HG02678 (cell line): ENCODE measurements around the gene GRIN2B.

Experiments
- ATAC-seq: cut with Tn5 transposase; IDR thresholded peaks from one replicate; pipeline ENCODE4 v1.9.1; 2021; ENCODE audit warnings: mild to moderate bottlenecking, moderate library complexity; ENCODE audit not compliant: unreplicated experiment

Gene GRIN2B

DNA sequence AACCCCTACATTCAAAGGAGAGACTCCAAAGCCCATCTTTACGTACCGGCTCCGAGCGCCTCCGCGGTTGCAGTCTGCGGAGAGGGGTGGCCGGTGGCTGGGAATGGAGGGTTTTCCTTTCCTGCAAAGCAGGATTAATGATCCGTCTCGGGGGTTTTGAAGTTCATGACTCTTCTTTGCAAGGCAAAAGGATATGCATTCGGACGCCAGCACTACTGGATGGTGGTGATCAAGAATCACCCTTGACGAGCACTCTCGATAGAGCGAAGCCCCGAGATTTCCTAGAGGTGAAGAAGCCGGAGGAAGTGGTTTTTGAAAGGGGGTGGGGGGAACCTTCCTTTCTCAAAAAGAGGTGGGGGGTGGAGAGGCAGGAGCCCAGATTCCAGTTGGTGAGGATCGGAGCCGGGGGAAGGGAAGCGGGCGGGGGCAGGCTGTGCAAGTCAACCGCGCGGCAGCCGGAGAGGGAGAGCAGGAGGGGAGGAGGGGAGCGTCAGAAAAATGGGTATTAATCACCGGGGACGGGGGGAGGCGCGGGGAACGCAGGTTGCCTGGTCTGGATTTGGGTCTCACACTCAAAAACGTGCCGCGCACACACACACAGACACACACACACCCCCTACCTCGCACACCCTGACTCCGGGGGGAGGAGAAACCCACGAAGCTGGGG is at the start of gene GRIN2B:
TSS of gene GRIN2B (minus strand) at position 307 of the 667 bp plus-strand sequence. CDS start 115,394 bp downstream, outside the sequence.
- no peak for ATAC-seq

DNA sequence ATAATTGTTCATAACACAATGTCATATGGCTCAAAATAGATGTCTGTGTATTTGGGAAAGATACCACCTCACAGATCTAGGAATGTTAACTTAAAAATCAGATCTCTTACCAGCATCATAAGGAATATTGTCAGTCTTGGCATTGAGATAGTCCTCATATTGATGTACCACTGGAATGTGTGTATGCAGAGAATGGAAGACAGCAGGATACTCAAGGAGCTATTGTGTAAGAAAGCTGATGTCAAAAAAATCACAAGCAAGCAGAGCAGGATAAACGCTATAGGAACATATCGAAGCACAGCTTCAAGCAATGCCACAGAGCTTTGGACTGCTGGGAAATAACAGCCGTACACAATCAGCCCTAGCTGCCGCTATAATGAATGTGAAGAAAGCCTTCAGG is 45.1 kb upstream of the GRIN2B start:
- no peak for ATAC-seq

DNA sequence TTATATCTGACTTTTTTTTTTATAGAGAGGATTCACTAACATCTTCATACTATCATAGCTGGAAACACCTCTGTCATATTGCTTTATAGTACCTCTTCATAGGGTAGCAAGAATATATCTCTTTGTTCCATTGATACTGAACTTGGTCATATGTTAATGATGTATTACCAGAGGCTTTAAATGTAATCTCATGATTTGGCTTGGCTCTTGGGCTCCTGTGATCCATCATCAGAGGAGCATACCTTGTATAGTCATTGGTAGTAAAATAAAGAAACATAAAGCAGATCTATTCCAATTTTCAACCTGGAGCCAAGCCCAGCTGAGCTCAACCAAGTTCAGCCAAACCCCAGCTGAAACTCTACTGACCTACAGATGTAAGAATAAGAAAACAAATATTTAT is 43.2 kb upstream of the GRIN2B start:
- ATAC-seq = no peak

- ATAC-seq = no peak
Measured at GRCh38 chr12:14018080-14018479, 36.7 kb upstream of the GRIN2B start.

DNA sequence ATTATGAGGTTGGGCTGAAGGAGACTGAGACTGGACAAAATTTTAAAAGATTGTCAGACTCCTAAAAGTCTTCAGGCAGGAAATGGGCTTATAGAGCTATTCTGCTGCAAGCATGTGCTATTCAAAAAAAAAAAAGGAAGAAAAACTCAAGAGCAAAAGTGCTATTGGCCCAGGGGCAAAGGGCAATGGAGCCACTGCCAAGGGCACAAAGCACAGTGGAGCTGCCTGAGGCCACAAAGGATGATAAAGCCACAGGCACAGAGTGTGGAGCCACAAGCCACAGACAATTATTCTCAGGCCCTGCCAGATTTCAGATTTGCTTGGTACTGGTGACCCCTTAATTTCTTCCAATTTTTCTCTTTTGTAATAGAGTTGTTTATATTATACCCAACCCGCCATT is 29.6 kb upstream of the GRIN2B start:
- ATAC-seq = no peak

DNA sequence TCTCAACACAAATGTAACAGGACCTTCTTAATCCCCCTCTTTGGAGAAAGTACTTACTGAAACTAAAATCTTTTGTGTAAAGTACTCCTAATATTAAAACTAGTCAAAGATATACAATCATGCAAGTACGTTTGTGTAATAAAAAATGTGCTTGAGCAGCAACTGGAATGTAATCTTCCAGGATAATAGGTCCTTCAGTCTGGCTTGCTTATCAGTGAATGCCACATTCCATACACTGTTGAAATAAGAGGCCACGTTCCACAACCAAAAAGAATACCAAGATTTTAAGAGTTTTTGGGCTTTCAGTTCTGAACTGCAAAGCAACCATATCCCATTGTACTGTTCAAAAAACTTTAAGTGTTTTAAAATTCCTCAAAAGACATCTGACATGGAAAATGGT is 26.2 kb upstream of the GRIN2B start:
- no peak for ATAC-seq

DNA sequence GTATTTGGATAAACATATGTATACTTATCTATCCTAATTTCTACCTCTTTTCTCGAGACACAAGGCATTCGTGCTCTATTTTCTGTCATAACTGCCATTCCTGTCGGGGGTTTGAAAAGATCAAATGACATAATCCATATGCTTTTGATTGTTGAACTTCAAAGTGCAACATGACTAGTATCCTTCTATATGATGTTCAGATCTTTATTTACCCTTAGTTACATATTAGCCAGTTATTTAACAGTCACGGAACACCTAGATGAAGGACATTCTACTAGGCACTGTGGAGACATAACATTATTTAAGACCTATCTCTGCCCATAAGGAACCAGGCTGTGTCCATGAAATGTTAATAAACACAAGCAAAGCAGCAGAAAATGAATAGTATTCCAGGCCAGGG is 11.2 kb upstream of the GRIN2B start:
- ATAC-seq = no peak

DNA sequence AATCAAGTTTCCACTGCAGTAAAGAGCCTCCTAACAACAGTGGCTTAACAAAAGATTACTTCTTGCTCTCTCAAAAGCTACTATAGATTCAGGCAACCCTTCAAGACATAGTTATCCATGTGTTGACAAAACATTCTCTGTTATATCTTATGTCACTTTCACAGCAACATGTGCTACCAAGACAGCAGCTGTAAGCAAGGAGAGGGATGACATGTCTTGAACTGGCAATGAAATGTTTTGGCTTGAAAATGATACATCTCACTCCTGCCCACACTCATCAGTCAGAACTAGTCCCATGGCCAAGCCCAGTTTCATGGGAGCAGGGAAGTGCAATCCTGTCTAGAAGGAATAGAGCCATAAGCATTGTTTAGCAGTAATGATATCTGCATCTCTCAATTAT is 10.7 kb upstream of the GRIN2B start:
- ATAC-seq = no peak

DNA sequence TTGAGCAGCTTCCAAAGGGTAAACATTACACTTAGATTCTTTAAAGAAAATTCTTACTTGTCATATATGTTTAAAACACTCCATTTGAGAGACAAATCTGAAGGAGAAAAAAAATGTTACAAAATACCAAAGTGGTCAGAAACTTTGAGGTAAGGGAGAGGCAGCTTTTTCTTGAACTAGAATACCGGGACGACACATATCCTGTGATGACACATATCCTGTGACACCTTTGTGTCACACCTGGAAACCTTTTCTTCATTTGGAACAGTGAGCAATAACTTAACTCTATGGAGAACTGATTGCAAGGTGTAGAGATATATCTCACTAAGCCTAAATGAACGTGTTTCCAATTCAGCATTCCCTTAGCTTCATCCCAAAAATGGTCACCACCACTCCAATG is 4.6 kb upstream of the GRIN2B start:
- no peak for ATAC-seq

- no peak for ATAC-seq
Measured at GRCh38 chr12:13981990-13982389, 588 bp upstream of the GRIN2B start.

DNA sequence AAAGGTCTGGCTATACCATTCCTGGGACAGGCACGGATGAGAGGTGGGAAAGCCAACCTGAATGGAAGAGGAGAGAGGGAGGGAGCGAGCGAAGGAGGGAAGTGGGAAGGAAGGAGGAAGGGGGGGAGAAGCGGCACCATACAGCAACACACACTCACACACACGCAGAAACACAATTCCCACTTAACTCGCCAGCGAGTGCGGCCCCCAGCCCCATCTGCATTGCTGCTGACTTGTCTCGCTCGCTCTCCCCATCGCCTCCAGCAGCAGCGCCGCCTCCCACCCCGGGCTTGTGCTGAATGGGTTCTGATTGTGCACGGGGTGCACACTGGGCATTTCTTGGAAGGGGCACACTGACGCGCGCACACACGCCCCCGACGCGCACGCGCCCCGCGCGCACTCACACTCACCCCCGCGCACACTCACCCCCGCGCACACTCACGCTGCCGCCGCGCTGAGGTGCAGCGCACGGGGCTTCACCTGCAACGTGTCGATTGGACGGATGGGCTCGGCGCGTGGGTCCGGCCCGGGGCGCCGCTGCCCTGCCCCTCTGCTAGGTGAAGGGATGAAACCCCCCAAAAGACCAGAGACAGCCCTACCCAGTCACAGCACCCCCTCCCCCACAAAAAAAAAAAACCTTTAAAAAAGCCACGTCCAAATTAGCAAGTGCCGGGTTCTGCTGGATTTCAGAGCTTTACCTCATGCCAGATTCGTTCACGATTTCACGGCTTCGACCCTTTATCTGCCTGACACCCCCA is 685 bp downstream of the GRIN2B start:
- ATAC-seq = no peak

DNA sequence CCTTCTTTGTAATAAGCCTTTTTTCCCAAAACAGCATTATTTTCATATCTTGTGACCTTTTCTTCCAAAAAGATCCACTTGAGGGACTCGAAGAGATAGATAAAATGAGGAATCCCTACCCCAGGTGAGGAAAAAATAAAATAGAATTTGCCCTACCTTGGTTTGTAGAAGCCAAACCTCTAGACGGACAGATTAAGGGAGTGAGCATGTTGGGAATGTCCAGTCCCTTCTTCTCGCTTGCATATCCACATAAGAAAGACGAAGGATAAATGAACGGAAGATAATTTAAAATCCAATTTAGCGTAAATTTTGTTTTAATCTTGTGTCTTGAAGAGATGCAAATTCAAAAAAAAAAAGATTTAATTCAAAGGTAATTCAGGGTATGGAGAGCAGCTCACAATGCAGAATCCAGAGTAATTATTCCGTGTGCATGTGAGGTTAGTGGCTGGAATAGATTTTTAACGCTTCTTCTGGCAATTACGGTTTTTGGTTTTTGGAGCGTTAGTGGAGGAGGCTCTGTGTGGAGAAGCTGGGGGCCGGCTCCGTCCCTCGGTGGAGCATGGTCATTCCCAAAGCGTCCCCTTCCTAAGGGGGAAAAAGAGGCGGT is 1.5 kb downstream of the GRIN2B start:
- no peak for ATAC-seq

DNA sequence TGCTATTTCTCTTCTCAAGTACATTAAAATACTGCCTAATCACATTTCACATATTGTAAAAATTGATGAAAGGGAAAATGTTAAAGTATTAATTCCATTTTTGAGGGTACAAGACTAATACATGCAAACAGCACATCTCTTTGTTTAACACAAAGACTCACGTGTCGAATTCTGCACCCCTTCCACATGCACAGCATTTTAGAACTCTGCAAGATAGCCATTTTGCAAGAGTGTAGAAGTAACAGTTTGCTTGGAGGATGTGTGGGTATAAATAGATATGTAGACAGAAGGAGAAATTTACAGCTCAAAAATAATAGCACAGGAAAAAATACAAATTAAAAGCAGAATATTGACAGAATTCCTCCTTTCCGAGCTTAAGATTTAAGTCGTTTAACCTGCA is 2.5 kb downstream of the GRIN2B start:
- ATAC-seq = no peak

DNA sequence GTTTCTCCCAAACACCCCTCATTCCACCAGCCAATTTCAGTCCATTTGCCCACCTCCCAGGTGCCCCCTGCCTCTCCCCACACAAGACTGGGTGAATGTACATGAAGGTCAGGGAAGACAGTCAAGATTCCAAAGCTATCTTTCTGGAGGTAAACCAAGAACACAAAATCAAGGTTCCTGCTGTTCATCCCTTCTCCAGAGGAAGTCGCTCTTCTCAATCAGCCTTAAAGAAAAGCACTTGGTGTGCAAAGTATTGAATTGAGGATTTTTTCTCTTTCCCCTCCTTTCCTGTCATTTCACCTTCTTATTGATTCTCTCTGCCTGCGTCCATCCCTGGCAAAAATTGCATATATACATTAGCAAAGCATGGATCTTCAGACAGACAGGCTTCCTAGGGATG is 4.5 kb downstream of the GRIN2B start:
- ATAC-seq = no peak

GRCh38 chr12:13976028-13976584 is 5.3 kb downstream of the GRIN2B start:
- ATAC-seq = no peak

DNA sequence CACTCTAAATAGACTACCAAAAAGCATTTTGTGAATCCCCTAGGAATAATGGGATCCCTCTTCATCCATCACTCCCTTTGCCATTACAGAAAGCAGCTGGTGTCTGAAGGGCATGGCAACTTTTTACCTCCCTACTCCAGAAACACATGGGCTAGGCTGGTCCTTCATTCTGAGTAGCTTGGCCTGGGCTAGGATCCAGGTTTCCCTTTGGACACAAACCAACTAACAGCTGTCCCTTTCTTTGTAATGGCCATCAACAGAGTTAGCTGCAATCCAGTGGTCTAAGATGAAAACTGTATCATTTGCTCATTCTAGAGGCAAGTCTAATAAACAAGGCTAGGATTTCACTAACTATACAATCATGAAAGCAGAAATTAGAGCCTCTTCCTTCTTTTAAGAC is 7.4 kb downstream of the GRIN2B start:
- ATAC-seq = no peak

- no peak for ATAC-seq
Measured at GRCh38 chr12:13970803-13971202, 10.6 kb downstream of the GRIN2B start.

GRCh38 chr12:13968281-13968680 is 13.1 kb downstream of the GRIN2B start:
- no peak for ATAC-seq

- no peak for ATAC-seq
Measured at GRCh38 chr12:13964666-13965065, 16.7 kb downstream of the GRIN2B start.

DNA sequence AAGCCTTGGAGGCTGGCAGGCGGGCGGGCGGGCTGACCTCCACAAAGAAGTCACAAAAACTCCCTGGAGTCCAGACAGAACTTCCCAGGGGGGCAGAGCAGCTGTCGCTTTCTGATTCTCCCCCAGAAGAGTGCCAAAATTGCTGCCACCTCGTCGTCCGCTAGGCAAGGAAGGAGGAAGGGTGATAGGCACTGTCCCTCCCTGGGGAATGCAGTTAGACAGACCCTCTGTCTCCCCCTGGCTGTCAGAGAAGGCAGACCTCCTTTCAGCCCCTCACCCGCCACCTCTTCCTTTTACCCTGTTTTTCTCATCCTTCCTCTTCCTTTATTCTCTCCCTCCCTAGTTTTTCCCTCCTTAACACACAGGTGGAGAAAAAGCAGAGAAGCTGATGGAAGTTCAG is 18.7 kb downstream of the GRIN2B start:
- ATAC-seq = no peak

DNA sequence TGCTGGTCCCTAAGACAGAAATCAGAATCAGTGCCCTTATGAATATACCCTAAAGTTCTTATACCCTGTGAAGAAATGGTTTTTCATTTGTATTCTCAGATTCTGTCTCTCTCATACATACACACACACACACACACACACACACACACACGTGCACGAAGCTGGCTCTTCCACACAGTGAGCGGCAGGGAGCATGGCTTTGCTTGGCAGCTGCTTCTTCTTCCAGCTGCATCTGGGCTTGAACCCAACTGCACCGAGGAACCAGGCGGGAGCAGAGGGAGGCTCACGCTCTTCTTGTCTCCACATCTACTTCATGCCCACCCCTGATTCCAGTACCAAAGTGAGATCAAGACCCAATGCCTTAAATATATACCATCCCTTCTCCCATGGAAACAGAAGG is 19.4 kb downstream of the GRIN2B start:
- ATAC-seq = no peak
